ENCODE results near the gene ZNF579. TPM values are rescaled to one million over a fixed set of nuclear protein-coding genes. Genes with fewer than 3 reads are reported as not detected.

ZNF579 gene
- total RNA-seq, 1 experiment from 2014 or later, result 49.0 TPM

- no TSS peak for BruUV-seq (replicated peaks)
- Histone ChIP-seq H3K9me3 (ENCODE audit: insufficient read depth, low read depth) (no peaks in the 10 kb centered on the region), H3K4me2 (no peak overlapping the region), H4K20me1 (ENCODE audit: insufficient read depth) (no peaks in the 10 kb centered on the region), H3K36me3 (ENCODE audit: low read depth) (no peaks in the 10 kb centered on the region), H2AFZ (no peak overlapping the region), H3K79me2 (ENCODE audit: low read depth) (no peaks in the 10 kb centered on the region), H3K27ac (no peak overlapping the region), H3K9me2 (ENCODE audit: insufficient read depth) (no peaks in the 10 kb centered on the region), H3K4me1 (replicated peaks; ENCODE audit: insufficient read depth) (peaks cover 12% of the 10 kb centered on the region), H3K27me3 (ENCODE audit: insufficient read depth, low read depth) (no peaks in the 10 kb centered on the region), H3F3A (ENCODE audit: insufficient read depth, low read depth) (peaks cover 22% of the 10 kb centered on the region; the same call in 1 of the 2 replicates), H3K4me3 (no peak overlapping the region)
- CTCF ChIA-PET, result no interaction called here
- POLR2A ChIA-PET (ENCODE audit: unreplicated experiment), result interaction anchor here (0.7 kb wide), 1 partner anchor 17 kb away, joined by 4 read pairs; no protein-coding TSS in a partner anchor
- TF ChIP-seq CTCF (conservative IDR thresholded peaks at IDR 0.05), result no peak
- no peak for TF ChIP-seq EZH2 (IDR thresholded peaks at IDR 0.05; ENCODE audit: low read depth)
- DNase-seq, result no peak
- intact Hi-C loops (cut with micrococcal nuclease; ENCODE audit: unreplicated experiment), result loop anchor here (2.0 kb wide), 1 partner anchor 59 kb away; no protein-coding TSS in a partner anchor
Observed at GRCh38 chr19:55527197-55528029, 53.2 kb downstream of the ZNF579 start.

Other genes with a start within 250 kb of the ZNF579 start
- 71.6 and 80.7 TPM in 2 replicates for gene KMT5C, start 241.0 kb downstream of the ZNF579 start, total RNA-seq (2021)
- gene COX6B2, start 226.1 kb downstream of the ZNF579 start, total RNA-seq (2021), result 3.3 and 3.7 TPM in 2 replicates
- gene GARIN5B, start 217.6 kb downstream of the ZNF579 start, total RNA-seq (2021), result 0.11 TPM in 1 of 2 replicates, not detected in the other
- gene IL11, start 210.4 kb downstream of the ZNF579 start, total RNA-seq (2021), result 4.1 and 6.6 TPM in 2 replicates
- not detected in 2 replicates for gene TMEM190, start 204.0 kb downstream of the ZNF579 start, total RNA-seq (2021)
- 40.4 and 94.5 TPM in 2 replicates for gene TMEM238, start 196.6 kb downstream of the ZNF579 start, total RNA-seq (2021)
- 2,433 and 2,547 TPM in 2 replicates for gene RPL28, start 194.9 kb downstream of the ZNF579 start, total RNA-seq (2021)
- 359 and 395 TPM in 2 replicates for gene UBE2S, start 173.1 kb downstream of the ZNF579 start, total RNA-seq (2021)
- not detected in 2 replicates for gene SHISA7, start 137.5 kb downstream of the ZNF579 start, total RNA-seq (2021)
- 92.4 and 113 TPM in 2 replicates for gene ISOC2, start 119.2 kb downstream of the ZNF579 start, total RNA-seq (2021)
- gene C19orf85, start 116.1 kb downstream of the ZNF579 start, total RNA-seq (2021), result 0.73 and 0.74 TPM in 2 replicates
- gene ZNF628, start 104.2 kb downstream of the ZNF579 start, total RNA-seq (2021), result 17.7 and 19.3 TPM in 2 replicates
- gene NAT14, start 95.7 kb downstream of the ZNF579 start, total RNA-seq (2021), result 61.6 and 103 TPM in 2 replicates
- 3.9 and 4.8 TPM in 2 replicates for gene SSC5D, start 92.4 kb downstream of the ZNF579 start, total RNA-seq (2021)
- gene SBK2, start 43.7 kb downstream of the ZNF579 start, total RNA-seq (2021), result 3.5 and 3.9 TPM in 2 replicates
- 41.4 and 45.0 TPM in 2 replicates for gene SBK3, start 35.3 kb downstream of the ZNF579 start, total RNA-seq (2021)
- 25.2 and 25.4 TPM in 2 replicates for gene FIZ1, start 18.7 kb upstream of the ZNF579 start, total RNA-seq (2021)
- 30.0 and 37.0 TPM in 2 replicates for gene ZNF524, start 19.4 kb upstream of the ZNF579 start, total RNA-seq (2021)
- gene ZNF865, start 24.8 kb upstream of the ZNF579 start, total RNA-seq (2021), result 26.8 and 30.3 TPM in 2 replicates
- gene ZNF784, start 43.7 kb upstream of the ZNF579 start, total RNA-seq (2021), result 5.4 and 7.7 TPM in 2 replicates
- 56.6 and 64.7 TPM in 2 replicates for gene ZNF580, start 60.2 kb upstream of the ZNF579 start, total RNA-seq (2021)
- 53.5 and 81.9 TPM in 2 replicates for gene ZNF581, start 62.8 kb upstream of the ZNF579 start, total RNA-seq (2021)
- 3.2 and 6.7 TPM in 2 replicates for gene CCDC106, start 67.4 kb upstream of the ZNF579 start, total RNA-seq (2021)
- 252 and 323 TPM in 2 replicates for gene U2AF2, start 74.2 kb upstream of the ZNF579 start, total RNA-seq (2021)
- 232 and 274 TPM in 2 replicates for gene EPN1, start 94.4 kb upstream of the ZNF579 start, total RNA-seq (2021)
- gene NLRP9, start 157.6 kb upstream of the ZNF579 start, total RNA-seq (2021), result not detected in 2 replicates
- not detected in 2 replicates for gene RFPL4A, start 178.2 kb upstream of the ZNF579 start, total RNA-seq (2021)
- not detected in 2 replicates for gene RFPL4AL1, start 188.3 kb upstream of the ZNF579 start, total RNA-seq (2021)

All from PC-9 (cell line).